PFSK-1 (cell line): ENCODE data around the gene BCL11B.

Source experiments
- FOXP2 ChIP-seq: optimal IDR thresholded peaks from 2 replicates; pipeline ENCODE3; 2011; ENCODE audit warnings: borderline replicate concordance, control low read depth, inconsistent platforms; ENCODE audit not compliant: insufficient read depth; ENCODE audit errors: extremely low read length, extremely low read depth
- POLR2AphosphoS5 ChIP-seq: IDR thresholded peaks from 2 replicates; pipeline ENCODE4 v1.6.1; 2012; ENCODE audit warnings: low read depth, mild to moderate bottlenecking, control low read depth, low read length, moderate library complexity
- SIN3A ChIP-seq: IDR thresholded peaks from 2 replicates; pipeline ENCODE4 v1.6.1; 2012; ENCODE audit warnings: mild to moderate bottlenecking, low read length, moderate library complexity, borderline replicate concordance; ENCODE audit not compliant: insufficient read depth
- TAF1 ChIP-seq: IDR thresholded peaks from 2 replicates; pipeline ENCODE4 v1.6.1; 2012; ENCODE audit warnings: low read length, control low read depth, borderline replicate concordance; ENCODE audit not compliant: insufficient read depth
- TF ChIP-seq, protein P1 (sequence below), 2 experiments: IDR thresholded peaks; 2 replicates each; pipeline versions ENCODE4 v1.6.1 to v1.8.0; 2011 to 2012; ENCODE audit warnings: low read depth in 2 of 2, low read length in 2 of 2, control low read depth in 1 of 2, inconsistent platforms in 1 of 2, mild to moderate bottlenecking in 1 of 2, moderate library complexity in 1 of 2; ENCODE audit not compliant: insufficient read depth in 1 of 2

BCL11B gene

DNA sequence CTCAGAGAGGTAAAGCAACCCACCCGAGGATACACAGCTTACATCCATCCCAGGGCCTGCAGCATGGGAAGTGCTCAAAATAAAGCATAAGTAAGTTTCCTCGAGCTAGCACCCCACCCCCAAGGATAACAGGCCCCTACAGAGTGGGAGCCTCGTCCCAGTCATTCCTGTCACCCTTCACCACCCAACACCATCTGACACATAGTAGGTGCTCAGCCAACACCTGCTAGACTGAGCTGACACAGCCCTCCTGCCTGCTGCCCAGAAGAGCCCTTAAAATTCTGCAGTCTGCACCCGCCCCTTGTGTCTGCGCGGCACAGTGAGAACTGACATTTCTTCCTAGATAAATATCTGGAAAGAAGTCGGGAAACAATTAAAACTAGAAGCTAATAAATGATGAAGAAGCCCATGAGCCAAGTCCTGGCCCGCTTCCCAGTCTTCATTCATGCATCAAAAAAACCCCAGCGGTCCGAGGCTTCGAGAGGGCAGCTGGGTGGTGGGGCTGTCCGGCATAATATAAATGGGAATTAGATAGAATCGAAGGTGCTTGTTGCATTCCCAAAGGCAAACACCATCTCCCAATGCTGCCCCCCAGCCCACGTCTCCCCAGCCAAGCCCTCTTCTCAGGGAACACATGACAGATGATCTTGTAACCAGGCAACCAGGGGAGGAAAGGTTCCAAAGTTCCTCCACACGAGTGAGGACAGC lies 76.2 kb downstream of the BCL11B start:
- no peak for TF ChIP-seq TAF1
- no peak for TF ChIP-seq FOXP2
- TF ChIP-seq SIN3A = no peak
- TF ChIP-seq, protein P1, sequence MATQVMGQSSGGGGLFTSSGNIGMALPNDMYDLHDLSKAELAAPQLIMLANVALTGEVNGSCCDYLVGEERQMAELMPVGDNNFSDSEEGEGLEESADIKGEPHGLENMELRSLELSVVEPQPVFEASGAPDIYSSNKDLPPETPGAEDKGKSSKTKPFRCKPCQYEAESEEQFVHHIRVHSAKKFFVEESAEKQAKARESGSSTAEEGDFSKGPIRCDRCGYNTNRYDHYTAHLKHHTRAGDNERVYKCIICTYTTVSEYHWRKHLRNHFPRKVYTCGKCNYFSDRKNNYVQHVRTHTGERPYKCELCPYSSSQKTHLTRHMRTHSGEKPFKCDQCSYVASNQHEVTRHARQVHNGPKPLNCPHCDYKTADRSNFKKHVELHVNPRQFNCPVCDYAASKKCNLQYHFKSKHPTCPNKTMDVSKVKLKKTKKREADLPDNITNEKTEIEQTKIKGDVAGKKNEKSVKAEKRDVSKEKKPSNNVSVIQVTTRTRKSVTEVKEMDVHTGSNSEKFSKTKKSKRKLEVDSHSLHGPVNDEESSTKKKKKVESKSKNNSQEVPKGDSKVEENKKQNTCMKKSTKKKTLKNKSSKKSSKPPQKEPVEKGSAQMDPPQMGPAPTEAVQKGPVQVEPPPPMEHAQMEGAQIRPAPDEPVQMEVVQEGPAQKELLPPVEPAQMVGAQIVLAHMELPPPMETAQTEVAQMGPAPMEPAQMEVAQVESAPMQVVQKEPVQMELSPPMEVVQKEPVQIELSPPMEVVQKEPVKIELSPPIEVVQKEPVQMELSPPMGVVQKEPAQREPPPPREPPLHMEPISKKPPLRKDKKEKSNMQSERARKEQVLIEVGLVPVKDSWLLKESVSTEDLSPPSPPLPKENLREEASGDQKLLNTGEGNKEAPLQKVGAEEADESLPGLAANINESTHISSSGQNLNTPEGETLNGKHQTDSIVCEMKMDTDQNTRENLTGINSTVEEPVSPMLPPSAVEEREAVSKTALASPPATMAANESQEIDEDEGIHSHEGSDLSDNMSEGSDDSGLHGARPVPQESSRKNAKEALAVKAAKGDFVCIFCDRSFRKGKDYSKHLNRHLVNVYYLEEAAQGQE (IDR thresholded peaks at IDR 0.05; ENCODE audit: insufficient read depth in 1 of 2, low read depth in 2 of 2, low read length in 2 of 2) = no peak
- no peak for TF ChIP-seq POLR2AphosphoS5

DNA sequence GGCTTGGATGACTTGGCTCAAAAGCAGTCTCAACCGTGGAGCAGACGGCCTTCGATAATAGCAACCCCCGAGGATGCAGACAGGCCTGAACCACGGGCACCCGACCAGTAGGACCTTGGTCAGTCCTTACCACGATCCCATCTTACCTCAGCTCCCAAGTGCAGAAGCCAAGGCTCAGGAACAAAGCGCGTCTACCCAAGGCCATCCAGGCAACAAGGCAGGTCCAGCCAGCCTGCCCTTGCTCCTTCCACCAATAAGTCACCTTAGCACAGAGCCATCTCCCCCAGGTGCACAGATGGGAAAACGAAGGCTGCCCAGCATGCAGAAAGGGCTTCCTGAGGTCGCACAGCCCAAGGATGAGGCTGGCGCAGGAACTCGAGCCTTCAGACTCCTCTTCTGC lies 77.3 kb downstream of the BCL11B start:
- no peak for TF ChIP-seq TAF1
- no peak for TF ChIP-seq POLR2AphosphoS5
- no peak for TF ChIP-seq FOXP2
- no peak for TF ChIP-seq SIN3A
- TF ChIP-seq, protein P1 (IDR thresholded peaks at IDR 0.05; ENCODE audit: insufficient read depth in 1 of 2, low read depth in 2 of 2, low read length in 2 of 2) = no peak

DNA sequence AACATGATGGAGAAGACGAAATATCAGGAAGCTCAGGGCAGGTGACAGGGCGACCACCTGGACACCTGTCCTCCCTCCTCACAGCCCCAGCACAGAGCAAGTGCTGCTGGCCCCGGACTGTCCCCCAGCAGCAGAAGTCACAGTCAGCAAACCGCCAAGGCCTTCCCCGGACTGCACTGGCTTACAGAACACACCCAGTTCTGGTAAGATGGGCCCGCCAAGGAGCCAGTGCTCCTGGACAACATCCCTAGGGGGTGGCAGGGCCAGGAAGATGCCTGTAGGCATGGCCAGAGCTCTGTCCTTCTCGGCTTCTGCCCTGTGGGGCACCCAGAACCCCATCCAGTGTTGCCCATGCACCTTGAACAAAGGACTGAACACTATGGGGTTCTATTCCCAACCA lies 77.9 kb downstream of the BCL11B start:
- TF ChIP-seq FOXP2 = no peak
- no peak for TF ChIP-seq SIN3A
- no peak for TF ChIP-seq POLR2AphosphoS5
- TF ChIP-seq, protein P1 (IDR thresholded peaks at IDR 0.05; ENCODE audit: insufficient read depth in 1 of 2, low read depth in 2 of 2, low read length in 2 of 2) = no peak
- no peak for TF ChIP-seq TAF1

DNA sequence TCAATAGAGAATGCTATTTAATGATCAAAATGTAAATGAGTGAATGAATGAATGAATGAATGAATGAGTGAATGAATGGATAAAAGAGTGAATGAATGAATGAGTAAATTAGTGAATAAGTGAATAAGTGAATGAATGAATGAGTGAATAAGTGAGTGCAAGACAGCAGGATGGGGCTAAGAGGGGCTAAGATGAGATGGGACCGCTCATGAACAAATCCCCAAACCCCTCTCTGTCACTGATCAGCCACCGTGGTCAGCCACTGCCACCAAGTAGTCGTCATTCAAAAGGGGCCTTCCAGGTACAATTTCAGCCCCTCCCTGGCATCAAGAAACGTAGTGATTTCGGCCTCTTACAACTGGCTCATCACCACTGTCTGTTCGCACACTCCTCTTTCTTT lies 79.2 kb downstream of the BCL11B start:
- TF ChIP-seq, protein P1 (IDR thresholded peaks at IDR 0.05; ENCODE audit: insufficient read depth in 1 of 2, low read depth in 2 of 2, low read length in 2 of 2) = no peak

DNA sequence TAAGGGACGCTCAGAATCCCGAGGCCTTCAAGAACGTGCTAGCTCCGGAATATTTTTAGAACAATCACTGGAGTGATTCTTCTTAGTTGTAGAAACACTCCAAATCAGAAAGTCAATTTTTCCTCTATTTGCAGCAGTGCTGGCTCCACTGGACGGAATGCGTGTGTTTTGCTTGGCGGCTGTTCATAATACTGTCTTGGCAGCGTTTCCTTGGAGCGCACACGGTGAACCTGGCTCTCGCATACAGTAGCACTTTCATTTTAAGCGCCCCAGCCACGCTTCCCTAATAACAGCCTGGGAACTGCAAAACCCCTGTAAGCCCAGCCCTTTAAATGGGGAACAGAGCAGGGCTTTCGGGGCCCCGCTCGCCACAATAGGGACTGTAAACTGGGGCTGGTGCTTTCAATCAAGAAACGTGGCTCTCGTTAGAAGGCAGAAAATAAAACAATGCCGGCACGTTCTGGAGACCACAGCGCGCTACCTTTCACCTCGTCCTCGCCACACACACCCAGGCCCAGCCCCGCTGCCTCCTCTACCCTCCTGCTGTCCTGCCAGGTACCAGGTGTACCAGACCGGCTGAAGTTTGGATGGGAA lies 79.9 kb downstream of the BCL11B start:
- TF ChIP-seq TAF1 (no peak), FOXP2 (no peak), POLR2AphosphoS5 (no peak), SIN3A (no peak)
- TF ChIP-seq, protein P1 (IDR thresholded peaks at IDR 0.05; ENCODE audit: insufficient read depth in 1 of 2, low read depth in 2 of 2, low read length in 2 of 2) = no peak
